Large intestine (tissue), 3 donors: Measurements from ENCODE around the gene SAMM50. TPM values are rescaled to one million over a fixed set of nuclear protein-coding genes. Genes with fewer than 3 reads are reported as not detected.
"Not testable (repeated sequence)": the region's sequence is repeated elsewhere in the genome, so short reads cannot be mapped to it uniquely, and the experiment has no call there.

ENCODE experiments used
- DNase-seq, 2 donors: peaks; one replicate each; pipeline versions ENCODE4 v3.0.0 to v3.0.0-alpha.2; 2013
- H3K27ac ChIP-seq: one replicate; pipeline ENCODE4 v1.5.1; 2013; ENCODE audit warnings: low read length
- H3K27me3 ChIP-seq: 2 replicates; pipeline ENCODE4 v1.6.1; 2013; ENCODE audit warnings: low read length; ENCODE audit not compliant: control insufficient read depth, insufficient read depth
- H3K36me3 ChIP-seq: 2 replicates; pipeline ENCODE4 v1.6.1; 2013; ENCODE audit warnings: low read length; ENCODE audit not compliant: control insufficient read depth, insufficient read depth
- H3K4me1 ChIP-seq: one replicate; pipeline ENCODE4 v1.6.1; 2013; ENCODE audit warnings: low read length; ENCODE audit not compliant: control insufficient read depth, insufficient read depth
- H3K4me3 ChIP-seq: one replicate; pipeline ENCODE4 v1.5.1; 2013; ENCODE audit warnings: low read length
- H3K9me3 ChIP-seq: one replicate; pipeline ENCODE4 v1.6.1; 2013; ENCODE audit warnings: mild to moderate bottlenecking, low read depth, low read length, moderate library complexity; ENCODE audit not compliant: control insufficient read depth
- WGBS: methylation state at CpG from one replicate; pipeline ENCODE4 v1.1.5; 2013; ENCODE audit warnings: low lambda C conversion rate; ENCODE audit not compliant: insufficient coverage; 5-methylcytosine and 5-hydroxymethylcytosine counted together
- polyA plus RNA-seq: library from polyadenylated mRNA; unstranded; fragments of 120-200 nt; gene quantifications from one replicate; pipeline ENCODE4 v1.2.1, GENCODE V29; 2013

SAMM50 gene
- polyA plus RNA-seq, 1 donor = 51.5 TPM

DNA sequence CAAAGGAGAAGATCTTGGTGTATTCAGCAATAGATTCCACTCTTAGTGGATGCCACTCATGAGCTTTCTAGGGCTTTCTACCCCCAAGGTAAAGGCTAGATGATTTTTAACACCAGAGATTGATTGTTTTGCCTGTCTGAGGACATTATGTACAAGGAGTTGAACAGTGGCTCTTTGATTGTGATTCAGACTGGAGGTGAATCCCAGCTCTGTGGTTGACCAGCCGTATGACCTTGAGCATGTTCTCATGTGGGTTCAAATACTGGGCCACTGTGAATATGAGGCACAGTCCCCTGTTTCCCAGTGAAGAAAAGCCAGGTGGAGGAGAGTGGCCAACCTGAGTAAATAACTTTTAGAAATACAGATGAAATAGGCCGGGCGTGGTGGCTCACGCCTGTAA, 44.9 kb downstream of the SAMM50 start:
- Histone ChIP-seq H3K27me3 (no peaks in the 10 kb centered on the region), H3K4me3 (no peak overlapping the region), H3K36me3 (peaks cover 34% of the 10 kb centered on the region), H3K4me1 (no peaks in the 10 kb centered on the region), H3K9me3 (no peaks in the 10 kb centered on the region), H3K27ac (no peak overlapping the region)
- no peak for DNase-seq
- WGBS = no CpG with 5 or more reads among the region's 4 CpGs

DNA sequence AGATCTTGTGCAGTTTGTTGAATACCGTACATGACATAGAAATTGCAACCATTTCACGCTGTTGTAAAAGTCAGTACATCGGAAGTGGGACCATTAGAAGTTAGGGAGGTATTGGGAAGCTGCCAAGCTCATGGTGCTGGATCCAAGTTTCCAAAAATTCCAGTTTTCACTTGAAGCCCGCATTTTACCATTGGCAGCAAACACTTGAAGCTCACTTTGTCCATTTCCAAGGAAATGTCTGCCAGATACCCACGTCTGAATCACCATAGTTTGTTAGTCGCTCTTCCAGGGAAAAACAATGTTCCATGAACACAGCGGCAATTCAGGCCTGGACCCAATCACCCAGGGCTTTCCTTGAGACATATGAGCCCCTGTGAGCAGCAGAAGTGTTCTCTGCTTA, 46.3 kb downstream of the SAMM50 start:
- Histone ChIP-seq H3K4me1 (no peaks in the 10 kb centered on the region), H3K9me3 (no peaks in the 10 kb centered on the region), H3K36me3 (peaks cover 20% of the 10 kb centered on the region), H3K4me3 (no peak overlapping the region), H3K27ac (no peak overlapping the region), H3K27me3 (no peaks in the 10 kb centered on the region)
- WGBS = no CpG with 5 or more reads among the region's 7 CpGs
- no peak for DNase-seq

DNA sequence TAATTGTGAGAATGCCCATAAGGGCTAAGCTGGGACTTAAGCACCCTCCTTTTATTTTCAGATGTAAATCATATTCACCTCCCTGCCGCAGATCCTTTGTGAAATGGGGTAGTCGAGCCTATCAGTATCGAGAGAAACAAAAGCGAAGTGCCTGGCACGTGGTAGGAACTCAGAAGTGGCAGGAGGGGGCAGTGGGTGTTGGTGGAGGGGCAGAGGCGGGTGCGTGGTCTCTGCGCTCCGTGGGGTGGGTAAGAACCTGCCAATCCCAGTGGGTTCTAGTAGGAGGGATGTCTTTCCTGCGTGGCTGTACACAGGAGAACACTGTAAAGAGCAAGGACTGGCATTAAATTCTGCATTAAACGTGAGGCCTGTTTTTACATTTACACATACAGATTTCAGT, 47.1 kb downstream of the SAMM50 start:
- no peaks in the 10 kb centered on the region for H3K4me1 ChIP-seq
- H3K9me3 ChIP-seq = no peaks in the 10 kb centered on the region
- no CpG with 5 or more reads among the region's 11 CpGs for WGBS
- no peak overlapping the region for H3K4me3 ChIP-seq
- no peak for DNase-seq
- H3K36me3 ChIP-seq = peaks cover 12% of the 10 kb centered on the region
- no peaks in the 10 kb centered on the region for H3K27me3 ChIP-seq
- no peak overlapping the region for H3K27ac ChIP-seq

DNA sequence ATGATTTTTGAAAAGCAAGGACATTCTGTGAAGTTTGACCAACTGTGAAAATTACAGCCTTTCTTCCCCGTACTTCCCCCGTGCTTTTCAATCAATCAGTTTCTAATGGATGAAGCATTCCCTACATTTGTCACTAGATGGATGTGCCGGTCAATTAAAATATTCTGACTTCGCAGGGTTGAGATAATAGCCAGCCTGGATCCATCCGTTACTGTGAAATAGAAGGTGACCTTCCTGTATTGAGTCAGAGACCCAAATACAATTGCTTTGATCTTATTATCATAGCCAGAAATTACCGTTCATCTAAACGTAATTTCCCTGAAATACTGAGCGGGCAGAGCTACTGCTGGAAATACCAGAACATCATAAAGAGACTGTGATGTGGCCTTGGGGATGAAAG, 47.8 kb downstream of the SAMM50 start:
- H3K9me3 ChIP-seq = no peaks in the 10 kb centered on the region
- 100% methylated on average over 3 of the region's 8 CpGs for WGBS
- no peak overlapping the region for H3K4me3 ChIP-seq
- peaks cover 10% of the 10 kb centered on the region for H3K36me3 ChIP-seq
- no peak for DNase-seq
- H3K27ac ChIP-seq = no peak overlapping the region
- no peaks in the 10 kb centered on the region for H3K27me3 ChIP-seq
- no peaks in the 10 kb centered on the region for H3K4me1 ChIP-seq

DNA sequence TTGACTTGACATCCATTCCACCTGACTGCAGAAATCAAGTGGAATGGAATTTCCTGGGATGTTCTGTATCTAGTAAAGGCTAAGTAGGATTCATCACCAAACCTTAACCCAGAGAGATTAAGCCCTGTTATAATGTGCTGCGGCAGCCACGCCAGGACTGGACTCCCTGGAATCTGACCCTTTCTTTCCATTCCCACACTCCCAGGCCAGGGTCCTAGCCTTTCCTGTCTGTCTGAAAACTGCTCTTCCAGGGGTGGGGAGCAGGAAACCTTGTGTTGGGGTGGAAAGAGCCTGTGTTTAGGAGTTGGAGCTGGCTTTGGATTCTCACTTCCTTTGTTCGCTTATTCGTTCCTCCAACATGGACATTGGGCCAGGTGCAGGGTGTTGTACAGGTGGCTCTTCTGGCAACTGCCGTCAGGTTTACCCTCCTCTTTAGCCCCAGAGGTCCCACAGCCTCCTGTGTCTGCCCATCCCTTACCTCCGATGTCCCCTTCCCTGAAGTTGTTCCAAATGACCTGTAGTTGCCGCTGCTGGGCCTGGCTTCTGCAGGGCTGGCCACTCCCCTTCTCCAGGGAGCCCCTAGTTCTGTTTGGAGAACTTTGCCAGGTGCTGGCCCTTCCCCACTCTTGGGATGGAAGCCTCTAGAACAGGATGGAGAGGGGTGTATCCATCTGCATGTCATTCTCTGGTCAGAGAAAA, 48.3 kb downstream of the SAMM50 start:
- Histone ChIP-seq H3K36me3 (peaks cover 6% of the 10 kb centered on the region), H3K27ac (no peak overlapping the region), H3K27me3 (no peaks in the 10 kb centered on the region), H3K4me1 (no peaks in the 10 kb centered on the region), H3K9me3 (no peaks in the 10 kb centered on the region), H3K4me3 (no peak overlapping the region)
- no CpG with 5 or more reads among the region's 7 CpGs for WGBS
- DNase-seq = no peak

DNA sequence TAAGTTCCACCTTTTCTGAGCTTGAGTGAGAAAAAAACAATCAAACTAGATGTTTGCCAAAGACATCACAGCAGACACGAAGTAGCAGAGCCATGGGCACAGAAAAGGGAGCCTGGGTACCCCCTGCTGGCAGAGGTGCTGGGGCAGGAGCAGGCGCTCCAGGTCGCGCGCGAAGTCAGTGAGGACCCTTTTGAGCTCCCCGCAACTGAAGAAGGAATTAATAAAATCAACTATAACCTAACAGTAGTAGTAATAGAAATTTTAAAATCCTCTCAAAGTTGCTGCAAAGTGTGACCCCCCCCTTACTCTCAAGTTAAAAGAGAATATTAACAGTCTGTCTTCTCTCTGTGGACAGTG, 48.8 kb downstream of the SAMM50 start:
- H3K36me3 ChIP-seq = peaks cover 5% of the 10 kb centered on the region
- H3K9me3 ChIP-seq = no peaks in the 10 kb centered on the region
- H3K27ac ChIP-seq = no peak overlapping the region
- no peak for DNase-seq
- H3K4me1 ChIP-seq = no peaks in the 10 kb centered on the region
- WGBS = 80% methylated on average over 1 of the region's 7 CpGs
- H3K27me3 ChIP-seq = no peaks in the 10 kb centered on the region
- no peak overlapping the region for H3K4me3 ChIP-seq

DNA sequence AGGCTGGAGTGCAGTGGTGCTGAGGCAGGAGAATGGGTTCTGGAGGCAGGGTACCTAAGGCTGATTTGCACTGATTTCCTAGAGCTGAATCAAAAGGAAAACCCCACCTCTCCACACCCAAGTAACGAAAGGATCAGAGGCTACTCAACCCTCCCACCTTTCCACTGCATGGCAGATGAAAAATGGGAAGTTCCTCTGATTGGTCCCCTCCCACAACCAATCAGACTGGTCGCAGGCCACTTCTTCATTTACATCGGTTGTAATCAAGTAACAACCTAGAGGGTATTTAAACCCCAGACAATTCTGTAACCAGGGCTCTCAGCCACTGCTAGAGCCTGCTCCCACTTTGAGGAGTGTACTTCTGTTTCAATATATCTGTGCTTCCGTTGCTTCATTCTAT, 50.3 kb downstream of the SAMM50 start:
- Histone ChIP-seq H3K4me3 (no peak overlapping the region), H3K36me3 (no peaks in the 10 kb centered on the region), H3K4me1 (no peaks in the 10 kb centered on the region), H3K9me3 (no peaks in the 10 kb centered on the region), H3K27ac (no peak overlapping the region), H3K27me3 (no peaks in the 10 kb centered on the region)
- DNase-seq = no peak
- WGBS = 100% methylated on average over 1 of the region's 4 CpGs

DNA sequence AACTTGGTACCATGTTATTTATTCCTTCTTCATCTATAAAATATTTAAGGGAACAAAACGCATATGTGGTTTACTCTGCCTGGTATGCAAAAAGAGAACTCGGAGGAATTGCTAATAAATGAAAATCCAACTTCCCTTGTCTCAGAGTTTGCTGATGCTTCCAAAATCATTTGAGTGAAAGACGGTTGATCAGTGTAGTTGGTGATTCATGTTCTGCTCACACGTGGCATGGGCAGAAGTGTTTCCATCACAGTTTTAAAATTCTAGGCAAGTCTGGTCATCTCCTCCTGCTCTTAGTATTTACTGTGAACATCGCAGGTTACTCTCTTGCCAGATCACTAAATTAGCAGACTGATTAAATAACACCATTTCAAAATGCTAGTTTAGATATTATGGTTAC, 56.9 kb downstream of the SAMM50 start:
- no peaks in the 10 kb centered on the region for H3K9me3 ChIP-seq
- no peak overlapping the region for H3K27ac ChIP-seq
- no peaks in the 10 kb centered on the region for H3K4me1 ChIP-seq
- H3K36me3 ChIP-seq = no peaks in the 10 kb centered on the region
- DNase-seq = no peak
- no peak overlapping the region for H3K4me3 ChIP-seq
- no peaks in the 10 kb centered on the region for H3K27me3 ChIP-seq
- WGBS = 100% methylated on average over 1 of the region's 5 CpGs

DNA sequence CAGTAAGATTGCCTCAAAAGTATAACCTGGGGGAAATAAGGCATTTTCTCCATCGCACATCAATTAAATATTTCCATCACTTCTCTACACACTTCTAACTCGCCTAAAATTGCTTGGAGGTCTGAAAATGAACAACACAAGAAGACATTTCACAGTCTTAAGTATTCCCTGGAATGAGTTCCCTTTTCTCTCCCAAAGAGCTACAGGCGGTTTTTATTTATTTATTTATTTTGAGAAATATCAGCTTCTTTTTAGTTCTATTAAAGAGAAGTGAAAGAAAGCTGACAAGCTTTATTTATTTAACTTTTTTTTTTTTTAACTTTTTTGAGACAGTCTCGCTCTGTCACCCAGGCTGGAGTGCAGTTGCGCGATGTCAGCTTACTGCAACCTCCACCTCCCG, 57.3 kb downstream of the SAMM50 start:
- 100% methylated on average over 1 of the region's 7 CpGs for WGBS
- Histone ChIP-seq H3K9me3 (no peaks in the 10 kb centered on the region), H3K4me3 (no peak overlapping the region), H3K27ac (no peak overlapping the region), H3K27me3 (no peaks in the 10 kb centered on the region), H3K4me1 (no peaks in the 10 kb centered on the region), H3K36me3 (no peaks in the 10 kb centered on the region)
- DNase-seq = no peak

DNA sequence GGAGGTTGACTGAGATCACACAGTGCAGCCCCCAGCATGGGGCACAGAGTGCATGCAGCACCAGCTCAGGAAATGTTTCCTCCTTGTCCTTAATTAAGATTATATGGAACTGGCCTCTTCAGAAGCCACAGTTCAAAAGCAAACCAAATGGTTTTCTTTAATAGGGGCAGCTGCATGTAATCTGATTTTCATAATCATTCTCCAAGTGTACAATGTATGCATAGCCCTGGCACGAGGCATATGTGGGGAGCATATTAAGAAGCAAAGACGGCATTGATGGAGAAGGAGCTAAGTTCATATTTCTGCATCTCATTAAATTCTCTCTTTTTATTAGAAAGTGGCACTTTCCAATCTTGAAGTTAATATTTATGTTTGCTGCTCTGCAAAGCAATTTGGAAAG, 59.0 kb downstream of the SAMM50 start:
- Histone ChIP-seq H3K4me1 (no peaks in the 10 kb centered on the region), H3K9me3 (no peaks in the 10 kb centered on the region), H3K36me3 (no peaks in the 10 kb centered on the region), H3K4me3 (no peak overlapping the region), H3K27me3 (no peaks in the 10 kb centered on the region), H3K27ac (no peak overlapping the region)
- no CpG with 5 or more reads among the region's 2 CpGs for WGBS
- DNase-seq = no peak

DNA sequence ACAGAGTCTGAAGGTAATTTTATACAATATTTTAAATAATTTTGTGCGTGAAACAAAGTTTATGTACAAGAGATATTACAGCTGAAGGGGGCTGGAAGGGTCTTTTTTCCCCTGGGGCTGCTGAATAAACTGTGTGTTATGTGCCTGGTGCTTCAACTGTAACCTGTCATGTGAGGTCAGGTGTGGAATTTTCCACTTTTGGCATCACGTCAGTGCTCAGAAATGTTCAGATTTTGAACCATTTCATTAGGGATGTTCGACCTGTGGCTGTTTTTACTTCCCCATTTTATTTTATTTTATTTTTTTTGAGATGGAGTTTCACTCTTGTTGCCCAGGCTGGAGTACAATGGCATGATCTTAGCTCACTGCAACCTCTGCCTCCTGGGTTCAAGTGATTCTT, 61.3 kb downstream of the SAMM50 start:
- not testable (repeated sequence) for H3K4me1 ChIP-seq, H3K4me3 ChIP-seq, H3K36me3 ChIP-seq, H3K9me3 ChIP-seq, H3K27me3 ChIP-seq, H3K27ac ChIP-seq, DNase-seq
- 83% methylated on average over 1 of the region's 3 CpGs for WGBS
